Measurements from ENCODE around the gene ANO3. TPM values are rescaled to one million over a fixed set of nuclear protein-coding genes. Genes with fewer than 3 reads are reported as not detected.

ANO3 gene
- total RNA-seq, 4 donors from 2014 or later = 0.13 to 0.63 (median 0.52) TPM

DNA sequence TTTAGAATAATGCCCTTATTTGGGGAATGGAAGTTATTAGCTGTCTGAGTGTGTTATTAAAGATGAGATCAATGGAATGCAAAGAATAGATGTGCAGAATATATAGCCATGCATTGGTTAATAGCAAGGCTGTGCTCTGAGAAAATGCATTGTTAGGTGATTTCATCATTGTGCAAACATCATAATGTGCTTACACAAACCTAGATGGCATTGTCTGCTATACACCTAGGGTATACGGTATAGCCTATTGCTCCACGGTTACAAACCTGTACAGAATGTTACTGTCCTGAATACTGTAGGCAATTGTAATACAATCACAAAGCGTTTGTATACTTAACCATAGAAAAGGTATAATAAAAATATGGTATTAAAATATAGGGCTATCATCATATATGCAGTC, 364.4 kb downstream of the ANO3 start:
- WGBS, 2 donors = 91 to 92% methylated on average over 3 of the region's 3 CpGs
- TF ChIP-seq, protein P1, sequence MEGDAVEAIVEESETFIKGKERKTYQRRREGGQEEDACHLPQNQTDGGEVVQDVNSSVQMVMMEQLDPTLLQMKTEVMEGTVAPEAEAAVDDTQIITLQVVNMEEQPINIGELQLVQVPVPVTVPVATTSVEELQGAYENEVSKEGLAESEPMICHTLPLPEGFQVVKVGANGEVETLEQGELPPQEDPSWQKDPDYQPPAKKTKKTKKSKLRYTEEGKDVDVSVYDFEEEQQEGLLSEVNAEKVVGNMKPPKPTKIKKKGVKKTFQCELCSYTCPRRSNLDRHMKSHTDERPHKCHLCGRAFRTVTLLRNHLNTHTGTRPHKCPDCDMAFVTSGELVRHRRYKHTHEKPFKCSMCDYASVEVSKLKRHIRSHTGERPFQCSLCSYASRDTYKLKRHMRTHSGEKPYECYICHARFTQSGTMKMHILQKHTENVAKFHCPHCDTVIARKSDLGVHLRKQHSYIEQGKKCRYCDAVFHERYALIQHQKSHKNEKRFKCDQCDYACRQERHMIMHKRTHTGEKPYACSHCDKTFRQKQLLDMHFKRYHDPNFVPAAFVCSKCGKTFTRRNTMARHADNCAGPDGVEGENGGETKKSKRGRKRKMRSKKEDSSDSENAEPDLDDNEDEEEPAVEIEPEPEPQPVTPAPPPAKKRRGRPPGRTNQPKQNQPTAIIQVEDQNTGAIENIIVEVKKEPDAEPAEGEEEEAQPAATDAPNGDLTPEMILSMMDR (IDR thresholded peaks at IDR 0.05) = no peak
- TF ChIP-seq POLR2A (IDR thresholded peaks at IDR 0.05) = no peak
- DNase-seq = no peak
- H3K36me3 ChIP-seq = no peaks in the 10 kb centered on the region
- H3K27ac ChIP-seq = no peak overlapping the region
- no peaks in the 10 kb centered on the region for H3K27me3 ChIP-seq
- intact Hi-C loops (cut with DNase I) = no loop called here
- H3K4me3 ChIP-seq (replicated peaks in 1 of 3) = no peak overlapping the region
- H3K9me3 ChIP-seq = no peaks in the 10 kb centered on the region
- no peaks in the 10 kb centered on the region for H3K4me1 ChIP-seq

DNA sequence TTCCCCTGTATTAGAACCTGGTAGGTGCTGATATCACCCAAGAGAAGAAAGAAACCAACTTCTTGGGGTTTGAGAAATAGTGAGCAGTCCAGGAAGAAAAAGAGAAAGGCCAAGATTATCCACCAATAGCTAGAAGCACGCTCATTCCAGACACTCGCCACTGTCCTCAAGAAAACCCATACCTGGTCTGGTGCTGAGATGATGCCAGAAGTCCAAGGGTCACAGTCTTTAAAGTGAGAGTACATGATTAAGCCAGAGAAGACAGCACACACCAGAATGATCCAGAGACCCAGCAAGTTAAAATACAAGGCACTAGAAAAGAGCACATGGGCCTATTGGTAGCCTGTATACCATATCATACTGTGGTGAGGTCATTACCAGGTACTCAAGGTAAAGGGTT, 366.3 kb downstream of the ANO3 start:
- Histone ChIP-seq H3K9me3 (no peaks in the 10 kb centered on the region), H3K36me3 (no peaks in the 10 kb centered on the region), H3K27me3 (no peaks in the 10 kb centered on the region), H3K27ac (no peak overlapping the region), H3K4me3 (replicated peaks in 1 of 3) (no peak overlapping the region), H3K4me1 (no peaks in the 10 kb centered on the region)
- WGBS, 2 donors = 86 to 89% methylated on average over 2 of the region's 2 CpGs
- intact Hi-C loops (cut with DNase I) = no loop called here
- DNase-seq = no peak
- TF ChIP-seq POLR2A (IDR thresholded peaks at IDR 0.05) = no peak
- TF ChIP-seq, protein P1 (IDR thresholded peaks at IDR 0.05) = no peak

DNA sequence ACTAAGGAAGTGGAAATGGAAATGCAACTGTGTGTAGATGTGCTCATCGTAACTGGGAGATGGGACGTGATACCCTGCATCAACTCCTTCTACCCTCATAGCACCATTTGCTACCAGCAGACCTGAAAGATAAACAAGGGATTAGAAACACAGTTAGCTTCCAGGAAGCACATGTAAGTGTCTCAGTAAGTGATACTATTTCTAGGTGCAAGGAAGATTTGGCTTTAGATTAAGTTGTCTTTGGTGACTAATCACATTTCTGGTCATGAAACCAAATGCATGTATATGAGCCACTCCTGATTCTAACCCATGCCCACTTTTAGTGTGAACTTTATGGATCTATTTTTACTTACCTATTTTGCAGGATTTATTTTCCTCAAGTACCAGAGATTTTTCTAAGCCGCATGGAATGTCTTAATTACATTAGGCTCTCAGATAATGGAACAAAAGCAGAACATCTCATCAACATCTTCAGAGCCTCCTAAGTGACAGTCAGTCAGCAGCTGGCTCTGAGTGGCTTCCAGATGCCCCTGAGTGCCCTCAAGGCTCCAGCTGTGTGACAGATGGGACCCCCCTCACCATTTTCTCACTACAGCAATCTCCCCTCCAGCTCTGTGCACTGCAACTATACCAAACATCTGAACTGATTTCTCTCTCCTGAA, 368.8 kb downstream of the ANO3 start:
- intact Hi-C loops (cut with DNase I) = no loop called here
- Histone ChIP-seq H3K4me1 (no peaks in the 10 kb centered on the region), H3K9me3 (no peaks in the 10 kb centered on the region), H3K4me3 (replicated peaks in 1 of 3) (no peak overlapping the region), H3K27me3 (no peaks in the 10 kb centered on the region), H3K27ac (no peak overlapping the region), H3K36me3 (no peaks in the 10 kb centered on the region)
- 71 to 86% methylated on average over 3 of the region's 3 CpGs for WGBS, 2 donors
- no peak for DNase-seq
- TF ChIP-seq, protein P1 (IDR thresholded peaks at IDR 0.05) = no peak
- no peak for TF ChIP-seq POLR2A (IDR thresholded peaks at IDR 0.05)

DNA sequence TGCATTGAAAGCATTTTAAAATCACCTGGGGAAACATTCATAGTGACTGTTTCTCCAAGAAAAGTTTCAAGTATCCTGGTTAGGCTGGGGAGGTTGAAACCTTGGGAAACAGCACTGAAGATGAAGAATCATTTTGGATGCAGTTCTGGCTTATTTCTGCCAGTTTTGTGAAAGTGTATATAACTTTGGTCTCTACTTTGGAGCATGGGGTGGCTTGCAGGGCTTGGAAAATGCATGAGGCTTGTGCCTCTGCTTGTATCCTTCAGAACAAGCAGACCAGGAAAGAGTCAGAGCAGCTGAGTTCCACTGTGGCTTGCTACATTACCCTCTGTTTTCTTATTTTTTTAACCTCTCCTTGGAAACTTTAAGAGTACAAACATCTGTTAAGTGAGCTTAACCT, 370.5 kb downstream of the ANO3 start:
- H3K36me3 ChIP-seq = no peaks in the 10 kb centered on the region
- no peaks in the 10 kb centered on the region for H3K4me1 ChIP-seq
- DNase-seq = no peak
- H3K4me3 ChIP-seq (replicated peaks in 1 of 3) = no peak overlapping the region
- TF ChIP-seq POLR2A (IDR thresholded peaks at IDR 0.05) = no peak
- TF ChIP-seq, protein P1 (IDR thresholded peaks at IDR 0.05) = no peak
- H3K9me3 ChIP-seq = no peaks in the 10 kb centered on the region
- H3K27ac ChIP-seq = no peak overlapping the region
- intact Hi-C loops (cut with DNase I) = no loop called here
- H3K27me3 ChIP-seq = no peaks in the 10 kb centered on the region

DNA sequence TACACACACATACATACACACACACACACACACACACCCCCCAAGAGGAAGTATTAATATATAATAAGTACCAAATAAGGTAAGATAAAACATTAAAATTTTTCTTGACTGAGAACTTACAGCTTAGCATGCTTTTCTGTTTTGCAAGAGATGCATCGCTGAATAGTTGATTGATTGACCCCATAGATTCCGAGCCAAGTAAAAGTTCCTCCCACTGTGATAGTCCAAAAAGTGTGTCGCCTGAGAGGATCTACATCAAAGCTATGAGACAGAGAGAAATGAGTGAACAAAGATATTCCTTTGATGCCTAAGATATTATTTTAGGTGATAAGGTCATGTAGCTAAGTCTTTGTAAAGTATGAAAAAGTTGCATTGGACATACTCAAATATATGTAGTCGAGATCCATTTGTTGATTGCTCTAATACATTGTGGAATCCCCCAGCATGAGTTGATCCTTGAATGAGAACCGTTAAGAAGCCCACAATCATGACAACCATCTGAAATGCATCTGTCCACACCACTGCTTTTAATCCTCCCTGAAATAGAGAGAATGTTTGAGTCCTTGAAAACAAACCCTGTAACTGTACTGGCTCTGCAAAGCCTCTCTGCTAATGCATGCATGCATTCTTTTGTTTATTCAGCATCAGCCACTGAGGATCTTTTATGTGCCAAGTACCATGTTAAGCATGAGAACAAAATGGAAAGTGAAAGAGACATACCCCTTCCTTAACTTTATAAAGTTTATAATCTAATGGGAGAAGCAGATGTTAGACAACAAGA, 371.7 kb downstream of the ANO3 start:
- Histone ChIP-seq H3K4me1 (no peaks in the 10 kb centered on the region), H3K9me3 (no peaks in the 10 kb centered on the region), H3K27me3 (no peaks in the 10 kb centered on the region), H3K27ac (no peak overlapping the region), H3K36me3 (no peaks in the 10 kb centered on the region), H3K4me3 (replicated peaks in 1 of 3) (no peak overlapping the region)
- intact Hi-C loops (cut with DNase I) = no loop called here
- DNase-seq = no peak
- WGBS, 2 donors = 64 to 65% methylated on average over 5 of the region's 5 CpGs
- TF ChIP-seq, protein P1 (IDR thresholded peaks at IDR 0.05) = no peak
- TF ChIP-seq POLR2A (IDR thresholded peaks at IDR 0.05) = no peak

Data from thyroid gland (tissue), 4 donors.